ENCODE results near the gene SRGAP1. TPM values are rescaled to one million over a fixed set of nuclear protein-coding genes. Genes with fewer than 3 reads are reported as not detected.
A peak's percentile ranks its signal among the peaks of the same experiment; 100 is the strongest.
"Not testable (repeated sequence)": the region's sequence is repeated elsewhere in the genome, so short reads cannot be mapped to it uniquely, and the experiment has no call there.

The SRGAP1 gene
- polyA plus RNA-seq, 3 donors: 20.6 to 23.9 (median 23.2) TPM

DNA sequence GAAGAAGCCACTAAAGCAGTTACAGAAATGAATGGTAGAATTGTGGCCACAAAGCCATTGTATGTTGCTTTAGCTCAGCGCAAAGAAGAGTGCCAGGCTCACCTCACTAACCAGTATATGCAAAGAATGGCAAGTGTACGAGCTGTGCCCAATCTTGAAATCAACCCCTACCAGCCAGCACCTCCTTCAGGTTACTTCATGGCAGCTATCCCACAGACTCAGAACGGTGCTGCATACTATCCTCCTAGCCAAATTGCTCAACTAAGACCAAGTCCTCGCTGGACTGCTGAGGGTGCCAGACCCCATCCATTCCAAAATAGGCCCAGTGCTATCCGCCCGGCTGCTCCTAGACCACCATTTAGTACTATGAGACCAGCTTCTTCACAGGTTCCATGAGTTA, 21.5 kb upstream of the SRGAP1 start:
- DNase-seq (ENCODE audit: extremely low read depth in 1 of 11, low read depth in 9 of 11, low spot score in 4 of 11): no peak

DNA sequence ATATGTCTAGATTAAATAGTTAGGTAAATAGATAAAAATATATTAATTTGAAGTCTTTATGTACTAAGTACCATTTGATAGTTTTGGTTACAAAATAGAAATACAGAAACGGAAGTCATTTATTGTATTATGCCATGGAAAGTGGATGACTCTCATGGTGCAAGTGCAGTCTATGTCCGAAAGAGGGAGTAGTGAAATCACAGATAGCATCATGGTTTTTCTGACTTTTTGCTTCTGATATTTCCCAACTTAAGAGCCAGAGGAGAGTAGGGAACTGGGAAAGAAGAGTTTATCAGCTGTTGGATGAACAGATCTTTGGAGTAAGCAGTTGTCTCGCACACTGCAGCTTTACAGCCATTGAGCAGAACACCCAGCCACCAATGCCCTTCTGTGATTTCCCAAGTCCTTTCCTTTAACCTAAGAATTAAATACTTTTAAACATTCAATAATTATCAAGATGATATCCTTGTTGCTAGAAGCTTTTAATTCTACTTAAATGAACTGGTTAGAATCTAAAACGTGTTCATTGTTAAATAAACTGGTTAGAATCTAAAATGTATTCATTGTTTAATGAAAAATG, 18.4 kb upstream of the SRGAP1 start:
- DNase-seq (ENCODE audit: extremely low read depth in 1 of 11, low read depth in 9 of 11, low spot score in 4 of 11): peak in 1 of 11 donors; percentile 46

DNA sequence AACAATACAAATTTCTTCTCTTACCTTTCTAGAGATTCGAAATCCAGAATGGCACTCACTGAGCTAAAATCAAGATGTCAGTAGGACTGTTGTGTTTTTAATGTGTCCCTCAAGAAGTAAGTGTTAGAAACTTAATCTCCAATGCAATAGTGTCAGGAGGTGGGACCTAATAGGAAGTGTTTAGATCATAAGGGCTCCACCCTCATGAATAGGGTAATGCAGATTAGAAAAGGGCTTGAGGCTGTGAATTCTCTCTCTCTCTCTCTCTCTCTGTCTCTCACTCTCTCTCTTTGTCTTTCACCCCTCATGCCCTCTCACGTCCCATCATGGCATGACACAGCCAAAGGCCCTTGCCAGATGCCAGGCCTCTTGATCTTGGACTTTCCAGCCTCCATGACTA, 15.6 kb upstream of the SRGAP1 start:
- DNase-seq (ENCODE audit: extremely low read depth in 1 of 11, low read depth in 9 of 11, low spot score in 4 of 11): no peak

DNA sequence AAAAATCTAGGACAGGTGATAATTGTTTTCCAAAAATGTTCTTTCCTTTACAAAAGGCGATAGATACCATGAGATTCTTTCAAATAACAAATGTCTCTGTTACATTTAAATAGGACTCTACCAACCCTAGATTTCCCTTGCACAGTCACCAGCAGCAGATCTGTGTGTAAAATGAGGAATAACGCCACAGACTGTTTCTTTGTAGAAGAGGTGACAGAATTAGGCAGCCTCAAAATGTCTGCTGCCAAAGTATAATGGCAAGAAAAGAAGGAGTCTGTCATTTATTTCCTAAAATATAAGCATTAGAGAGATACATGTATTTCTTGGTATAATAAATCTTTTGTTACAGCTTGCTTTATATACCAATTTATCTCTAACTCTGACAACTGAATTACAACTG, 8.5 kb upstream of the SRGAP1 start:
- no peak for DNase-seq (ENCODE audit: extremely low read depth in 1 of 11, low read depth in 9 of 11, low spot score in 4 of 11)

DNA sequence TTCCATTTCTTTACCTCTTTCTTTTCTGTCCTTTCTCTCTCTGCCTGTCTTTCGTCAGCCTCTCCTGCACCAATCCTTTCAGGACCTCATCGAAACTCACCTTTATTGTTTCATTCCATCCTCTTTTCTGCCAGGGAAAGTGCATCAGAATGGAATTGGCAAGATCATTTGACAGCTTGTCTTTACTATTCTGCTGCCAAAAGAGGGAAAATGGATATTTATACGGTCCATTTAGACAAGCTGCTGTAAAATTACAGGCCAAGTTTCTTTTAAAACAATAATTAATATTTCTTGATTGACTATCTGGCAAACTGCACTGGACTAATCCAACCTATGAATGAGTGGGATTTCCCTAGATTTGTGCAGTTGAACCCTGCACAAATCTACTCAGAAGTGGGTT, 7.6 kb upstream of the SRGAP1 start:
- DNase-seq (ENCODE audit: extremely low read depth in 1 of 11, low read depth in 9 of 11, low spot score in 4 of 11): no peak

DNA sequence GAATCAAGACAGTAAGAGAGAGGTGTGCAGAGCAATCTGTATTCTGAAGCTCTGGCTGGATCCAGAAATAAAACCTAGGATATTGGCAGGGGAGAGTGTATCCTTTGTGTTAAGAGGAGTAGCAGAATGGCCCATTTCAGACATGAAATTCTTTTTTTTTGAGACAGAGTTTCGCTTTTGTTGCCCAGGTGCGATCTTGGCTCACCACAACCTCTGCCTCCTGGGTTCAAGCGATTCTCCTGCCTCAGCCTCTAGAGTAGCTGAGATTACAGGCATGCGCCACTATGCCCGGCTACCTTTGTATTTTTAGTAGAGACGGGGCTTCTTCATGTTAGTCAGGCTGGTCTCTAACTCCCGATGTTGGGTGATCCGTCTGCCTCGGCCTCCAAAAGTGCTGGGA, 6.1 kb upstream of the SRGAP1 start:
- no peak for DNase-seq (ENCODE audit: extremely low read depth in 1 of 11, low read depth in 9 of 11, low spot score in 4 of 11)

DNA sequence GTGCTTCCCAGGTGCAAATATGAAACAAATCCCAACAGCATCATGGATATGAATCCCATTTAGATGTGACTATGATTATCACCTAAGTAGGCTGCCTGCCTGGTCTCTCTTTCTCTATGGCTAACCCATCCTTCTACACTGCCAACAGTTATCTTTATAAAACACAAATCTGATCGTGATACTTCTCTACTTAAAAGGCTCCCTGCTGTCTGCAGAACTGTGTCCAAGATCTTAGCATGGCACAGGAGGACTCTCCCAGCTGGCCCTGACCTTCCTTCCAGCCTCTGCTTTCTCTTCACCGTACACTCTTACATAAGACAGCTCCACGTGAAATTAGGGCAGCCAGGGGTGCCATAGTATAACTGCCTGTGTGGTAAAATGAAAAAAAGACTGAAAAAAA, 3.5 kb upstream of the SRGAP1 start:
- no peak for DNase-seq (ENCODE audit: extremely low read depth in 1 of 11, low read depth in 9 of 11, low spot score in 4 of 11)

DNA sequence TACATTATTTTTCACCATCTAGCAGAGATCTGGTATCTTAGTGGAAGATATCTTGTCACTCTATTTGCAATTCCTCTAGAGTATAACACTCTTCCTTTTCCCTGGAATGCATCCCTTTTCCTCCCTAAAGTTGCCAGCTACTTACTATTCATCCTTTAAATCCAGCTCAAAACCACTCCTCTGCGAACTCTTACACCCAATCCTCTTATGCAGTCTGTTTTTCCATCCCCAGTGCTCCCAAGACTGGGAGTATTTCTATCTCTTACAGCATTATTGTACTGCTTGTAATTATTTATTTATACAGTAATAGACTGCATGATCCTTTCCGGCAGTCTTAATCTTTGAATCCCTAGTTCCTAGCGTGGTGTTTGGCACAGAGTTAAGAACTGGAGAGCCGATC, 2.9 kb upstream of the SRGAP1 start:
- no peak for DNase-seq (ENCODE audit: extremely low read depth in 1 of 11, low read depth in 9 of 11, low spot score in 4 of 11)

DNA sequence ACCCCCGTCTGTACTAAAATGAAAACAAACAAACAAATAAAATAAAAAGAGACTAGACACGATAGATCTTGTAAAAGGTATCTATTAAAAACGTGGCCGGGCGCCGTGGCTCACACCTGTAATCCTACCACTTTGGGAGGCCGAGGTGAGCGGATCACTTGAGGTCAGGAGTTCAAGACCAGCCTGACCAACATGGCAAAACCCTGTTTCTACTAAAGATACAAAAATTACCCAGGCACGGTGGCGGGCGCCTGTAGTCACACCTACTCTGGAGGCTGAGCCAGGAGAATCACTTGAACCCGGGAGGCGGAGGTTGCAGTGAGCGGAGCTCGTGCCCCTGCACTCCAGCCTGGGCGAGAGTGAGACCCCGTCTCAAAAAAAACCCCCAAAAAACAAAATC, 1.8 kb upstream of the SRGAP1 start:
- DNase-seq (ENCODE audit: extremely low read depth in 1 of 11, low read depth in 9 of 11, low spot score in 4 of 11): not testable (repeated sequence)

DNA sequence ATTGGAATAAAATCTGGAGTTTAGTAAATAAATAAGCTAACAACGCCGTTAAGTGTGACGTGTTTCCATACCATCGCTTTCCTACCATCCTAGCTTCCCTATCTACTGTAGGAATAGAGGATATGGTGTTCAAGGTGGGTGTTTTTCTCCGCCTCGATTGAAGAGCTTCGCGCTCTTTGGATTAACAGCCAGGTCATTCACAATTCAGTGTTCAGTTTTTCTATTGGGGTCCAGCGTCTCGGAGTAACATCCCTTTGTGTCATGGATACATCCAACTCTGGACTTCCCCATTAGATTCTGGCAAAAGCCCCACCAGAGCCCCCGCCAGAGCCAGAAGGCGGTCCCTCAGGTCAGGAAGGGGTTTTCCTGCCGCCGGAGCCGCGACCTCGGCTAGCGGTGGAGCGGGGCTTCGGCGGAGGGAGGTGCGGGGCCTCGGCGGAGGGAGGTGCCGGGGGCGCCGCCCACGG, 1.2 kb upstream of the SRGAP1 start:
- DNase-seq (ENCODE audit: extremely low read depth in 1 of 11, low read depth in 9 of 11, low spot score in 4 of 11): no peak

DNA sequence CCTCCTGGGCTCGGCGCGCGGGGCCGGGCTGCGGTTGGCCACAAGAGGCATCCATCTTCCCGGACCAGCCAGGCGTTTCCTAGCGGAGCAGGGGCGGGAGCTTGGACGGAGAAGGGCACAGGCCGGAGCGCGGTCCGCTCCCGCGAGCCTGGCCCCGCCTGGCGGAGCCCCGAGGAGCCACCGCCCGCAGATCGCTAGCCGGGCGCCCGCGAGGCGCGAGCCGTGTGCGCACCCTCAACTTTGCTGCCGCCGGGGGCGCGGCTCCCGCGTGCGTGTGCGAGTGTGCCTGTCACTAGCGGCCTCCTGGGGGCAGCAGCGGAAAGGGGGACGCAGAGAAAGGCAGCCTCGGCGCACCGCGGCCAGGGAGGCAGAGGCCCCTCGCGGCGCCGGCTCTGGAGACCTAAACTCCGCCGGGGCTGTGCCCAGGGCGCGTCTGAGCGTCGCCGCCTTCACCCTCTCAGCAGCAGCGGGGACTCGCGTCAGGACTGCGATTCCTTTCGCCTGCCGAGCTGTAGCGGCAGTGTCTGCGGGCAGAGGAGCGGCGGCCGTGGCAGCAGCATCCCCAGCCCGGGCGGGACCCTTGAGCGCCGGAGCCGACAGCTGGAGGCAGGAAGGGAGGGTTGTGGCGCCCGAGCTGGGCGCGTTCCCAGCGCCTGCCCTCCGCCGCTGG, 644 bp upstream of the SRGAP1 start:
- DNase-seq (ENCODE audit: extremely low read depth in 1 of 11, low read depth in 9 of 11, low spot score in 4 of 11): peak; percentile 77 to 94 (median 88)

DNA sequence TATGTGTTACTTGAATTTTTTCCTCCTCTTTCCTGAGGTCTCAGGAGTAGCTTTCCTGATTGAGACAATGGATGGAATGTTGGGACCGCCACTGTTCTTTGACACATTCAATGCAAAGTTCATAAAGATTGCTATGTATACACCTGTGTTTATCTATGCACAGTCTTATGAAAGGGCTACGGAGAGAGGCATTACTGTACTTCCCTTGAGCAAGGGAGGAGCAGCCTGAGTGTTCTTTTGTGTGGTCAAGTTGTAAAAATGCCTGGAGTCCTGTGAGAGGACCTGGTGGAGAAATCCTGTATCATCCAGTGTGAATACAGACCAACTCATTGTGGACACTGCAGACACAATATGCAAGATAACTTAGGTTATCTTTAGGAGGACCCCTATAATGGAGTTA, 1.2 kb downstream of the SRGAP1 start:
- no peak for DNase-seq (ENCODE audit: extremely low read depth in 1 of 11, low read depth in 9 of 11, low spot score in 4 of 11)

DNA sequence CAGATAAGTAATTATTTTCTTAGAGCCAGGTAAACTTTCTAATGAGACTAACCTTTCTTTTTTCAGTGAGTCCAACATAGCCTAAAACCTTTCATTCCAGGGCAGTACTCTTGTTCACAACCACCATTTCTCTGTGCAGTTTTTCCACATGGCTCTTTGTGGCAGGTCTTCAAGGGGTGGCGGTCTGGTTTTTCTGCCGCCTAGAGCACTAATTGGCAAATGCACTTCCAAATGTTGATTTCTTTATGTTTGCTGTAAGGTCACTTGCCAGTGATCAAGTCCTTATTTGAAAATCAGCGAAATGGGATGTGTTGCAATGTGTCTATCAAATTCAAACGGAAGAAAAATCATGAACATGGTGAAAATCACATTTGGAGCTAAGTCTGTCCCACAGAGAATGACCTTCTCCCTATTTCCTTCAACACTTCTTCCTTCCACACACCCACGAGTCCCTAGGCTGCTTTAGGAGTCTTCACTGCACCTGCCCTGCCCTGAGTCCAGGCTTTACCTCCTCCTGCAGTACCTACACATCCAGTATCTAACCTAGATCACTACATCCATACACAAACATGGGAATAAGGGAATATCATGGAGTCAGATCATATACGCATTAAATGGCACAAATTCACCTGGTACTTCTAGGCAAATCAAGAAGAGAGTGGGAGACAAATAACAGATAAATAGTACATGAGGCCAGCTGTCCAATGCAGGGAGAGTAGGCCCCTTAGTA, 1.9 kb downstream of the SRGAP1 start:
- no peak for DNase-seq (ENCODE audit: extremely low read depth in 1 of 11, low read depth in 9 of 11, low spot score in 4 of 11)

DNA sequence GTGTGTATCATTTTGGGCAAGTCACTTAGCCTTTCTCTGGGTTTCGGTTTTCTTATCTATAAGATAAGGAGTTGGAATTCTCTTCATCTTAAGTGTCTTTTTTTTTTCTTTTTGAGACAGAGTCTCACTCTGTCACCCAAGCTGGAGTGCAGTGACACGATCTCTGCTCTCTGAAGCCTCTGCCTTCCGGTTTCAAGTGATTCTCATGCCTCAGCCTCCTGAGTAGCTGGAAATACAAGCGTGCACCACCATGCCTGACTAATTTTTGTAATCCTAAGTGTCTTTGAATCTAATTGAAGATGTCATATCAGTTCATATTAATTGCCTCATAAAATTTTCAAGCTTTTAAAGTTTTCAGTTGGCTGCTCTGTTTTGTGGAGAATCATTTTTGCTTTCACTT, 4.0 kb downstream of the SRGAP1 start:
- DNase-seq (ENCODE audit: extremely low read depth in 1 of 11, low read depth in 9 of 11, low spot score in 4 of 11): no peak

DNA sequence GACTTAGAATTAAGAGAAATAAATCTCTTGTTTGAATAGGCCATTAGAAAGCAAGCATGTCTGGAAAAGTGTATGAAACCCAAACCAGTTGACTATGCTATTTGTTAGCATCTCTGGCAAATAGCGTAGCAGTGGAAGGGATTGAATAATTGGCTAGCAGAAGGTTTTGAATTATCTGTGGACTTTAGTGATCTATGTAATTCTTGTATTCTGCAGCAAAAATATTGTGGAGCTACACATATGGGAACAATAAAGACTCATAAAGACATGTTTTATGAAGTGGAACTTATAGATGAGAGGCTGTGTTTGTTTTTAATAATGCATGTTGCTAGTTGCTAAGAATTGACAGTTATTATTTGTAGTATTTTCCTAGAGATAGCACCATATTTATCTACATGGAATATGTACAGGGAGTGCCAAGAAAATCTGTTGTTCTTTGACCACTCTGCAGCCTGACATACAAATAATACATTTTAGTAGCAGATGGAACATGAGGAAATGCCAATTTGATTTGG, 4.7 kb downstream of the SRGAP1 start:
- DNase-seq (ENCODE audit: extremely low read depth in 1 of 11, low read depth in 9 of 11, low spot score in 4 of 11): no peak

DNA sequence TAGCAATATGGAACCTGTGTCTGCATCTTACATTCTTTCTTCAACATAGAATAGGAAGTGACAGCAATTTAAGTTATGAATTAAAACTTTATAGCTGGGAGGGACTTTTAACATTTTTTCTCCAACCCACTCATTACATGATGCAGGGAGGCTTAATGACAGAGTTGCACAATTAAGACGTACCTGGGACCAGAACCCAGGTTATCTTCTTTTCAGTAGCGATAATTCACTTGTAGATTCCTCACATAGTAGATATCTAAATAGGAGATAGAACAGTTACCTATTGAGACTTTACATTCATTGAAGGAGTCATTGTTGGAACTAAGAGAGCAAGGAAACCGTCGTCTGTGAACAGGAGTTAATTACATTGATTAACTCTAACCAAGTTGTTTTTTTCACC, 5.1 kb downstream of the SRGAP1 start:
- DNase-seq (ENCODE audit: extremely low read depth in 1 of 11, low read depth in 9 of 11, low spot score in 4 of 11): no peak

DNA sequence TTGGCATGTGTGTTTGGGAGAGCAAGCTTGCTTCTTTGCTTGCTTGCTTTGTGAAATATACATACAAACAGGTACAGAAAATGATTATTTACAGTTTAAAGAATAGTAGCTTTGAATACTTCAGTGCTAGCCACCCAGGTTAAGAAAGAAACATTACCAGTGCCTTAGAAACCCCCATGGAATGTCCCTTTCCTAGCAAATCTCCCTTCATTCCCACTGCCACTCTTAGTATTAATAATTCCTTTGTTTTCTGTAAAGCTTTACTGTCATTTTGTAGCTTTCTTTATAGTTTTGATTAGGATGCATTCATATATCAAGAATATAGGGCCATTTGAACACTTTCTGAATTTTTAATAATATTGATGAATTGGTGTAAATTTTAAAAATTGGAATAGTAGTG, 9.5 kb downstream of the SRGAP1 start:
- DNase-seq (ENCODE audit: extremely low read depth in 1 of 11, low read depth in 9 of 11, low spot score in 4 of 11): no peak

DNA sequence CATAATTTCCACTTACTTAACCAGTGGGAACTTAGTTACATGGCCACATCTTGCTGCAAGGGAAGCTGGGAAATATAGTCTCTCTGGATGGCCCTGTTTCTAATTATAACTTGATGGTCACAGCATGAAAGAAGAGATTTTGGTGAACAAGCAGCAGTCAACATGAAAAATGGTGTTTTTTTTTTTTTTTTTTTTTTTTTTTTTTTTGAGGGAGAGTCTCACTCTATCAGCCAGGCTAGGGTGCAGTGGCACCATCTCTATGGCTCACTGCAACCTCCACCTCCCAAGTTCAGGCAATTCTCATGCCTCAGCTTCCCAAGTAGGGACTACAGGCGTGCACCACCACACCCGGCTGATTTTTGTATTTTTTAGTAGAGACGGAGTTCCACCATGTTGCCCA, 10.8 kb downstream of the SRGAP1 start:
- DNase-seq (ENCODE audit: extremely low read depth in 1 of 11, low read depth in 9 of 11, low spot score in 4 of 11): no peak

DNA sequence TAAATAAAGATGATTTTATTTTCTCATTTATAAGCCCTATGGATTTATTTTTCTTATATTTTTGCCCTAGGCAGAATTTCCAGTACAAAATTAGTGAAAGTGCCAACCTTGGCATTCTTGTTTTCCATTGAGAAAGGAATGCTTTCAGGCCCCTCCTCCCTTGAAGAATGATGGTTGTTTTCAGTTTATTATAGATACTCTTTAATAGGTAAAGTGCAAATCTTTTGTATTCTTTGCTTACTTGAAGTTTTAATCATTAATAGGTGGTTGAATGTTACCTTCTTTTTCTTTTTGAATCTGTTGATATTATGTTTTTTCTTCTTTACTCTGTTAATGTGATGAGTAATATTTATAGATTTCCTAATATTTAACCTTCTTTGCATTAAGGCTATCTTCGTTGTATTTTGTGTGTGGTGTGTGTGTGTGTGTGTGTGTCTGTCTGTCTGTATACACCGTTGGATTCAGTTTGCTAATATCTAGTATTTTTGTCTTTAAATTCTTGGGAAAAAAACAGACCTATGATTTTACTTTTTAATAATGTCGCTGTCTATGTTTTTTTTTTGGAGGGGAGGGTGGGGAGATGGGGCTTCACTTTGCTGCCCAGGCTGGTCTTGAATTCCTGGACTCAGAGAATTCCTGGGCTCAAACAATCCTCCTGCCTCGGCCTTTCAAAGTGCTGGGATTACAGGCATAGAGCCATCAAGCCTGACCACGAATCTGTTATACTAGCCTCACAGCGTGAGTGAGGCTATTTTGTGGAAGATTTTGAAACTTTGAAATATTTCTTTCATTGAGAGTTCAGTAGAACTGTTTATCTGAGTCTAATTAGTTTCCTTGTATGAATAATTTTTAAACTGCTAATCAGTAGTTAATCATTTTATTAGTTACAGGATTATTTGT, 13.5 kb downstream of the SRGAP1 start:
- no peak for DNase-seq (ENCODE audit: extremely low read depth in 1 of 11, low read depth in 9 of 11, low spot score in 4 of 11)

Data from renal cortex interstitium (tissue), 11 donors.